COLO829 (cell line): ENCODE results near the gene ADGRG7.

Experiments used
- DNase-seq: peaks from one replicate; pipeline ENCODE4 v3.0.0; 2012; ENCODE audit warnings: low spot score

Gene ADGRG7

GRCh38 chr3:100602506-100603444 is 6.6 kb upstream of the ADGRG7 start:
- DNase-seq, result peak; percentile 35

GRCh38 chr3:100603469-100603868 is 5.9 kb upstream of the ADGRG7 start:
- peak; percentile 57 for DNase-seq

GRCh38 chr3:100605358-100605757 is 4.0 kb upstream of the ADGRG7 start:
- DNase-seq, result no peak

- no peak for DNase-seq
These were observed 2.4 kb upstream of the ADGRG7 start for GRCh38 chr3:100606894-100607512.

GRCh38 chr3:100609963-100610362 is 562 bp downstream of the ADGRG7 start:
- DNase-seq, result peak; percentile 47

- no peak for DNase-seq
These were observed 1.8 kb downstream of the ADGRG7 start for GRCh38 chr3:100611221-100611620.

GRCh38 chr3:100613721-100614390 is 4.5 kb downstream of the ADGRG7 start:
- no peak for DNase-seq

- no peak for DNase-seq
These were observed 5.5 kb downstream of the ADGRG7 start for GRCh38 chr3:100614941-100615340.

GRCh38 chr3:100615684-100616083 is 6.3 kb downstream of the ADGRG7 start:
- no peak for DNase-seq

- DNase-seq, result no peak
These were observed 11.8 kb downstream of the ADGRG7 start for GRCh38 chr3:100621251-100621650.

GRCh38 chr3:100627491-100627890 is 18.1 kb downstream of the ADGRG7 start:
- DNase-seq, result no peak

- no peak for DNase-seq
These were observed 20.2 kb downstream of the ADGRG7 start for GRCh38 chr3:100629421-100630127.

GRCh38 chr3:100630664-100631063 is 21.3 kb downstream of the ADGRG7 start:
- no peak for DNase-seq

GRCh38 chr3:100631236-100631635 is 21.8 kb downstream of the ADGRG7 start:
- no peak for DNase-seq

- no peak for DNase-seq
These were observed 25.3 kb downstream of the ADGRG7 start for GRCh38 chr3:100634493-100635272.

- no peak for DNase-seq
These were observed 25.9 kb downstream of the ADGRG7 start for GRCh38 chr3:100635273-100635701.

- DNase-seq, result peak; percentile 44
These were observed 27.8 kb downstream of the ADGRG7 start for GRCh38 chr3:100637197-100637631.

- no peak for DNase-seq
These were observed 31.2 kb downstream of the ADGRG7 start for GRCh38 chr3:100640633-100641032.

GRCh38 chr3:100641471-100642032 is 32.2 kb downstream of the ADGRG7 start:
- no peak for DNase-seq

- DNase-seq, result no peak
These were observed 36.5 kb downstream of the ADGRG7 start for GRCh38 chr3:100645913-100646312.

- no peak for DNase-seq
These were observed 37.8 kb downstream of the ADGRG7 start for GRCh38 chr3:100647171-100647570.
